Astrocyte of the cerebellum (primary cell): ENCODE results near the gene PRRG1.
A peak's percentile ranks its signal among the peaks of the same experiment; 100 is the strongest.

Experiments used
- DNase-seq: peaks from one replicate; pipeline ENCODE4 v3.0.0-alpha.2; 2011; ENCODE audit warnings: low read depth
- H3K4me3 ChIP-seq: 2 replicates; pipeline ENCODE4 v1.5.1; 2011; ENCODE audit warnings: mild to moderate bottlenecking, low read depth, low read length, moderate library complexity
- in situ Hi-C: cut with HindIII; loops from 2 replicates; pipeline ENCODE4 v1.10.0; 2017; ENCODE audit warnings: low sequenced_read_pairs
- TF ChIP-seq, protein P1 (sequence below): IDR thresholded peaks from 2 replicates; pipeline ENCODE4 v1.5.1; 2012; ENCODE audit warnings: low read length, low read depth, moderate library complexity, mild to moderate bottlenecking; ENCODE audit errors: missing control alignments

Gene PRRG1

DNA sequence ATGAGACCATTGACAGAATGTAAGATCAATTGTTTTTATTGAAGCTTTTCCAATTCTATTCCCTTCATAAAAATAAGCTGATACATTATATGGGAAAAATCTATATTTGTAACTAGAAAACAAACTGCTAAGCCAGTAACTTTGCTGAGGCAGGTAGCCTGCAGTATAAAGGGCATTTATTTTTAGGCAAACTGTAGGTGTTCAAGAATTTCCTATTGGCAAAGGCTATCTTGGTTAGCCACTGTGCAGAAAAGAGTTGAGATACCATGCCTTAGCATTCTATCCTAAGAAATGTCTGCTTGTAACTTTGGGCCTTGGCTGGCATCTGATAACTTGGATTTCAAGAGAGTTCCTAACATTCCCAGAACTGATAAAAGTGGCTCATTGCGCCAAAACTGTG is 18.5 kb upstream of the PRRG1 start:
- TF ChIP-seq, protein P1, sequence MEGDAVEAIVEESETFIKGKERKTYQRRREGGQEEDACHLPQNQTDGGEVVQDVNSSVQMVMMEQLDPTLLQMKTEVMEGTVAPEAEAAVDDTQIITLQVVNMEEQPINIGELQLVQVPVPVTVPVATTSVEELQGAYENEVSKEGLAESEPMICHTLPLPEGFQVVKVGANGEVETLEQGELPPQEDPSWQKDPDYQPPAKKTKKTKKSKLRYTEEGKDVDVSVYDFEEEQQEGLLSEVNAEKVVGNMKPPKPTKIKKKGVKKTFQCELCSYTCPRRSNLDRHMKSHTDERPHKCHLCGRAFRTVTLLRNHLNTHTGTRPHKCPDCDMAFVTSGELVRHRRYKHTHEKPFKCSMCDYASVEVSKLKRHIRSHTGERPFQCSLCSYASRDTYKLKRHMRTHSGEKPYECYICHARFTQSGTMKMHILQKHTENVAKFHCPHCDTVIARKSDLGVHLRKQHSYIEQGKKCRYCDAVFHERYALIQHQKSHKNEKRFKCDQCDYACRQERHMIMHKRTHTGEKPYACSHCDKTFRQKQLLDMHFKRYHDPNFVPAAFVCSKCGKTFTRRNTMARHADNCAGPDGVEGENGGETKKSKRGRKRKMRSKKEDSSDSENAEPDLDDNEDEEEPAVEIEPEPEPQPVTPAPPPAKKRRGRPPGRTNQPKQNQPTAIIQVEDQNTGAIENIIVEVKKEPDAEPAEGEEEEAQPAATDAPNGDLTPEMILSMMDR = no peak
- in situ Hi-C loops = no loop called here
- no peak for DNase-seq
- no peak overlapping the region for H3K4me3 ChIP-seq

DNA sequence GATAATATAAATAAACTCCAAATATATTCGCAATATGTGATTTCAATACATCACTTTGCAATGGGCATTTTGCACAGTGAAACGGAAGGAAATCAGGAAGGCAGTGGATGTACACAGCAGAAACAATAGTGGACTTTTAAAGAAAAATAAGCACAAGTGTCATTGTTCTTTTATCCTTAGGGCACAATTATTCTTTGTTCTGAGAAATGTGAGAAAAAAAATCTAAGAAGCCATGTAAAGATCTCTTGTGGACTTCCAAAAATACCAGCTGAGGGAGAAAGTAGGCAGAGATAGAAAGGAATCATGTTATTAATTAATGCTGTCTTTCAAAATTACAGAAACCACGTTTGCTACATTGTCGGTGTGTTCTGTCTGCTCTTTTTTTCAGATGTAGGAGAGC is 17.6 kb upstream of the PRRG1 start:
- in situ Hi-C loops = no loop called here
- TF ChIP-seq, protein P1 = no peak
- H3K4me3 ChIP-seq = no peak overlapping the region
- DNase-seq = no peak

DNA sequence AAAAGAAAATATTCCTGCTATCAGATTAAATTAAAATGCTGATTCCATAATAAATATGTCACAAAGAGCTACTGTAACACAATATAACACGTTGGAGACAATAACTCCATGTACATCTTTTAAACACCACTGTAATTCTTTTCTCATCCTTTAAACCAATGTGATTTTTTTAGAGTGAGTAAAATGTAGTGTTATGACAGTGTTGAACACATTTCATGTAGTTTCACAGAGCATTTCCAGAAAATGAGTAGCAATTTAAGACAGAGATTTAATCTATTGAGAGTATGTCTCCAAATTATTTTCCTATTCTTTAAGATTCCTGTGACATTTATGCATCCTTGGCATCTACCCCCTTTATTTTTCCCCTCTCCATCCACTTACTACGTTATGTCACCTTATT is 17.1 kb upstream of the PRRG1 start:
- TF ChIP-seq, protein P1 = no peak
- no peak for DNase-seq
- in situ Hi-C loops = no loop called here
- H3K4me3 ChIP-seq = no peak overlapping the region

DNA sequence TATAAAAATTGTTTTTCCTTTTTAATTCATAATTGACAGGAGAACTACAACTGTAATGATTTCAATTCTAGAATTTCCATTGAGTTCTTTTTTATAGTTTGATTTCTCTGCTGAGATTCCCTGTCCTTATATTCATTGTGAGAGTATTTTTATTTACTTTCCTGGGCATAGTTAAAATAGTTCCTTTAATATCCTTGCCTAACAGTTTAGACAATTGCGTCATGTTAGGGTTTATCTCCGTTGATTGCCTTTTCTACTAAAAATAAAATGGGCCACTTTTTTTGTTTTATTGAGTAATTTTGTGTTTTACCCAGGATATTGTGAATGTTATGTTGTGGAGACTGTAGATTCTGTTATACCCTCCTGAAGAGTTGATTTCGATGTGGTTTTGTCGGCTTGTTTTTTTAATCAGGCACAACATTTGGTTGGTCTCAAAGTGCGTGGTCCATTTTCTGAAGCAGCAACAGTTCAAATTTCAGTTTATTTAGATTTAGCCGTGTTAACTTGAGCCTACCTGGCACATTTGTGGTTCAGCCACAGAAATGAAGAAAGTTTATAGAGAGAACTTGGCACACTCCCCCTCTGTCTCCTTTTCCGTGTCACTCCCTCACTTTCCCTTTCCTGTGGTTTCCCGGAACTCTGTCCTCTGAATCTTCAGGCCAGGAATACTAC is 16.0 kb upstream of the PRRG1 start:
- no peak for DNase-seq
- TF ChIP-seq, protein P1 = no peak
- in situ Hi-C loops = no loop called here
- no peak overlapping the region for H3K4me3 ChIP-seq

DNA sequence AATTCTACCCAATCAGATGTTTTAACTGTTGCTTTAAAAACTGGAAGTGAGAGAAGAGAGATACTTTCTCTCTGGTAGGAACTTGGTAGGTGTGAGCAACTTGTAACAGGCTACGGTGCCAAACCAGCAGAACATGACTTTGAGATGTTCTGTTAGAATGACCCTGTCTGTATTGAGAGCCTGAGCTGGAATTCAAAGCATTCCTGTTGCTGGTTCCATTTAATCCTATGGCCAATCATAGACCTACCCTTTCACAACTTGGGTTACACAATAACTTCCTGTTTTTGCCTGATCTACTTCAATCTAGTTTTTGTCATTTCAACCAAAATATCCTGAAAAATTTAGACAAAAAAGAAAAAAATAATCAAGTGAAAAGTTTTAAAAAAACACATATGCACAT is 1.7 kb upstream of the PRRG1 start:
- in situ Hi-C loops = no loop called here
- H3K4me3 ChIP-seq = no peak overlapping the region
- TF ChIP-seq, protein P1 = no peak
- no peak for DNase-seq

DNA sequence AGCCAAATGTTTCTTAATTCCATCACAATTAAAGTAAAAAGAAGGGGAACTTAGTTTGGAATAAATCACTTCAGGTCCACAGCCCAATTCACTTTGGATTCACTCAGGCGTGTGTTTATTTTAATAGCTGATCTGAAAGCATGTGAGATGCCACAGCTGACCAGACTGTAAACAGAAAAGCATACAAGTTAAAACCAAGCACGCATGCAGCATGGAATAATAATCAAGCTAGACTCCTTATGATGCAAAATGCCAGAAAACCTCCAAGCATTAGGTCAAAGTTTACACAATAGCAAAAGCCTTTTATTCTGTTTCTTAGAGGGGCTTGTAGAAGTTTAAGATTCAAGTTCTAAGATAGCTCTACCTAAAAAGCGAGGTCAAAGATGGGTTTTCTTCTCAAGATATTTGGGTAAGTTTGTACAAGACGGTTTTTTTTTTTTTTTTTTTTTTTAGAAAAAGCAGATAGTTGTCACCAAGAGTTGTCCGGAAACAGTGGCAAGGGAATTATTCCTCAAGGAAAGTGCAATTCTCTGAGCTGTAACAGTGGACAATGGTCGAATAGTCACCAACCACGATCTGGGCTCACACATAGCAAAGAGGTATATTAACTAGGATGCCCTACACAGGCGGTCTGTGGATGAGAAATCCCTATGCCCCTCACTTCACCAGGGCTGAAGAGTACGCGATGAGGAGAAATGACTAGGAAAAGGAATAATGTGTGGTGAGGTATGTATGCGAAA is 763 bp upstream of the PRRG1 start:
- H3K4me3 ChIP-seq = peak overlapping the region; percentile 65
- TF ChIP-seq, protein P1 = no peak
- peak; percentile 36 for DNase-seq
- in situ Hi-C loops = no loop called here
